Measurements from ENCODE around the gene CRYAB. TPM values are rescaled to one million over a fixed set of nuclear protein-coding genes. Genes with fewer than 3 reads are reported as not detected.

The CRYAB gene
- total RNA-seq, 1 experiment from 2014 or later: 2.1 TPM

DNA sequence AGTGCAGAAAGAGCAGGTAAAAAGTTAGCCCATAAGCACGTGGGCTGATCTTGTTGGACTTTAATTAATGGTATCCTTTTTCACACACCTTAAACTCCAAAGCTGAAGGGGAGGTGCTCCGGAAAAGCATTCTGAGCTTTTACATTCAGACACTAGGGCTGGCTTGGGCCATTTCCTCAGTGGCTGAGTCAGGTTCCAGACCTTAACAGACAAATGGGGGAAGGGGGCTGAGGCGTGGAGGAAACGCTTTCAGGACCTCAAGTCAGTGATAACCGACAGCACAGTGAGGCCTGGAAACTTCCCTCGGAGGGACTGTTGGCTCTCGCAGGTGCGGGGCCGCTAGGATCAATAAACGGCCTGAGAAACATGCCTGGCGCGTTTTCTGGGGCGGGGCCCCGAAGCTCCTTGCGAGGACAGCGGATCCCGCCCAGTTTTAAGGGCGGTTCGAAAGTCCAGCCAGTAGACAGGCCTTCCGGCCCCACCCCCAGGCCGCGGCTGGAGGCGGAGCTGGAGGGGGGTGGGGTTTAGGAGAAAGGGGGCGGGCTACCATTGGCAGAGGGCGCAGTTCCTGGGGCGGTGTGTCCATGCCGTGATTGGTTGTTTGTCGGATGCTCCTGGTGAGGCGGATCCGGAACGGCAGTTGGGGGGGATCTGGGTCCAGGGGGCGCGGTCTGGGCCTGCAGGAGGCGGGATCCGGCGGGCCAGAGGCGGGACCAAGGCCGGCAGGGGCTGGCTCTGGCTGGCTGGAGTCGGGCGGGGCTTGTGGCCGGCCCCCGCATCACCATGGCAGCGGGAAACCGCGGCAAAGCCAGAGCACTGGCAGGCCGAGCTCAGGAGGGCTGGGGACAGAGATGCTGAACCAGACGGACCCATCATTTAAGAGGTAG lies 15.2 kb upstream of the CRYAB start (continued):
- TF ChIP-seq CTCF (IDR thresholded peaks at IDR 0.05): no peak
- TF ChIP-seq, protein P1, sequence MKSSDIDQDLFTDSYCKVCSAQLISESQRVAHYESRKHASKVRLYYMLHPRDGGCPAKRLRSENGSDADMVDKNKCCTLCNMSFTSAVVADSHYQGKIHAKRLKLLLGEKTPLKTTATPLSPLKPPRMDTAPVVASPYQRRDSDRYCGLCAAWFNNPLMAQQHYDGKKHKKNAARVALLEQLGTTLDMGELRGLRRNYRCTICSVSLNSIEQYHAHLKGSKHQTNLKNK (CRISPR knock-in tag; IDR thresholded peaks at IDR 0.05): no peak
- no peak for TF ChIP-seq ZBTB21 (CRISPR knock-in tag; IDR thresholded peaks at IDR 0.05; ENCODE audit: borderline replicate concordance)
- TF ChIP-seq NR2C2 (CRISPR knock-in tag; IDR thresholded peaks at IDR 0.05): no peak
- TF ChIP-seq IRF2 (CRISPR knock-in tag; IDR thresholded peaks at IDR 0.05; ENCODE audit: borderline replicate concordance, low read depth): no peak
- TF ChIP-seq SP1 (CRISPR knock-in tag; conservative IDR thresholded peaks at IDR 0.05): peak; percentile 85
- TF ChIP-seq ZNF317 (CRISPR knock-in tag; IDR thresholded peaks at IDR 0.05; ENCODE audit: borderline replicate concordance, low read depth): no peak
- TF ChIP-seq, protein P2, sequence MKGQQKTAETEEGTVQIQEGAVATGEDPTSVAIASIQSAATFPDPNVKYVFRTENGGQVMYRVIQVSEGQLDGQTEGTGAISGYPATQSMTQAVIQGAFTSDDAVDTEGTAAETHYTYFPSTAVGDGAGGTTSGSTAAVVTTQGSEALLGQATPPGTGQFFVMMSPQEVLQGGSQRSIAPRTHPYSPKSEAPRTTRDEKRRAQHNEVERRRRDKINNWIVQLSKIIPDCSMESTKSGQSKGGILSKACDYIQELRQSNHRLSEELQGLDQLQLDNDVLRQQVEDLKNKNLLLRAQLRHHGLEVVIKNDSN (CRISPR knock-in tag; IDR thresholded peaks at IDR 0.05): no peak
- no peak for TF ChIP-seq MXD4 (CRISPR knock-in tag; IDR thresholded peaks at IDR 0.05; ENCODE audit: borderline replicate concordance)
- no peak for TF ChIP-seq SMAD4 (CRISPR knock-in tag; IDR thresholded peaks at IDR 0.05)
- TF ChIP-seq ERG (CRISPR knock-in tag; IDR thresholded peaks at IDR 0.05): no peak
- TF ChIP-seq, protein P3, sequence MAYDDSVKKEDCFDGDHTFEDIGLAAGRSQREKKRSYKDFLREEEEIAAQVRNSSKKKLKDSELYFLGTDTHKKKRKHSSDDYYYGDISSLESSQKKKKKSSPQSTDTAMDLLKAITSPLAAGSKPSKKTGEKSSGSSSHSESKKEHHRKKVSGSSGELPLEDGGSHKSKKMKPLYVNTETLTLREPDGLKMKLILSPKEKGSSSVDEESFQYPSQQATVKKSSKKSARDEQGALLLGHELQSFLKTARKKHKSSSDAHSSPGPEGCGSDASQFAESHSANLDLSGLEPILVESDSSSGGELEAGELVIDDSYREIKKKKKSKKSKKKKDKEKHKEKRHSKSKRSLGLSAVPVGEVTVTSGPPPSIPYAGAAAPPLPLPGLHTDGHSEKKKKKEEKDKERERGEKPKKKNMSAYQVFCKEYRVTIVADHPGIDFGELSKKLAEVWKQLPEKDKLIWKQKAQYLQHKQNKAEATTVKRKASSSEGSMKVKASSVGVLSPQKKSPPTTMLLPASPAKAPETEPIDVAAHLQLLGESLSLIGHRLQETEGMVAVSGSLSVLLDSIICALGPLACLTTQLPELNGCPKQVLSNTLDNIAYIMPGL (CRISPR knock-in tag; IDR thresholded peaks at IDR 0.05): no peak
- TF ChIP-seq ETV6 (CRISPR knock-in tag; IDR thresholded peaks at IDR 0.05): no peak
- peak; percentile 52; the same call in 1 of the 2 replicates for TF ChIP-seq CREM (CRISPR knock-in tag; IDR thresholded peaks at IDR 0.05)
- TF ChIP-seq FOXJ3 (CRISPR knock-in tag; IDR thresholded peaks at IDR 0.05; ENCODE audit: borderline replicate concordance): no peak
- TF ChIP-seq CBFB (CRISPR knock-in tag; IDR thresholded peaks at IDR 0.05; ENCODE audit: low read depth): no peak
- TF ChIP-seq TCF7 (CRISPR knock-in tag; IDR thresholded peaks at IDR 0.05; ENCODE audit: low read depth): no peak
- no peak for TF ChIP-seq GRHL2 (CRISPR knock-in tag; IDR thresholded peaks at IDR 0.05; ENCODE audit: insufficient replicate concordance, severe bottlenecking)
- TF ChIP-seq E2F1 (CRISPR knock-in tag; IDR thresholded peaks at IDR 0.05): no peak
- no peak for TF ChIP-seq ELF4 (CRISPR knock-in tag; IDR thresholded peaks at IDR 0.05; ENCODE audit: low read depth)
- TF ChIP-seq PRRX2 (CRISPR knock-in tag; IDR thresholded peaks at IDR 0.05): no peak
- TF ChIP-seq PREB (CRISPR knock-in tag; IDR thresholded peaks at IDR 0.05; ENCODE audit: borderline replicate concordance): no peak
- TF ChIP-seq ZNF281 (CRISPR knock-in tag; IDR thresholded peaks at IDR 0.05): no peak
- 0 out of 2 replicates have a peak, but pooled peaks have one; percentile 25 for TF ChIP-seq GABPB1 (CRISPR knock-in tag; IDR thresholded peaks at IDR 0.05)

Data from WTC11 (cell line).